OCI-LY1 (cell line): ENCODE results near the gene DIAPH1.

Source experiments
- H2AFZ ChIP-seq: fragments of 200-600 bp; sonication (generic), shearing (Covaris generic); 2 replicates; pipeline ENCODE4 v1.6.0; 2014; ENCODE audit warnings: antibody characterized with exemption, mild to moderate bottlenecking, low read length
- H3F3A ChIP-seq: fragments of 200-600 bp; sonication (generic), shearing (Covaris generic); 2 replicates; pipeline ENCODE4 v1.6.0; 2014; ENCODE audit warnings: mild to moderate bottlenecking, antibody characterized with exemption, low read length, moderate library complexity; ENCODE audit not compliant: insufficient read depth
- H3K27ac ChIP-seq: fragments of 200-600 bp; sonication (generic); 2 replicates; pipeline ENCODE4 v1.5.1; 2014; ENCODE audit warnings: low read length, mixed run types, mild to moderate bottlenecking, low read depth; ENCODE audit not compliant: poor library complexity, severe bottlenecking
- H3K27me3 ChIP-seq: fragments of 200-600 bp; sonication (generic); 2 replicates; pipeline ENCODE4 v1.6.0; 2014; ENCODE audit warnings: antibody characterized with exemption, mild to moderate bottlenecking, low read length, moderate library complexity; ENCODE audit not compliant: insufficient read depth
- H3K36me3 ChIP-seq: fragments of 200-600 bp; sonication (generic); 2 replicates; pipeline ENCODE4 v1.6.1; 2014; ENCODE audit warnings: mild to moderate bottlenecking, antibody characterized with exemption, low read length, moderate library complexity, mixed read lengths; ENCODE audit not compliant: insufficient read depth
- H3K4me1 ChIP-seq: fragments of 200-600 bp; sonication (generic); 2 replicates; pipeline ENCODE4 v1.5.1; 2014; ENCODE audit warnings: mild to moderate bottlenecking, low read length, moderate library complexity; ENCODE audit not compliant: insufficient read depth, severe bottlenecking
- H3K4me2 ChIP-seq: fragments of 200-600 bp; sonication (generic), shearing (Covaris generic); 2 replicates; pipeline ENCODE4 v1.6.1; 2014; ENCODE audit warnings: low read length
- H3K4me3 ChIP-seq: fragments of 200-600 bp; sonication (generic); 2 replicates; pipeline ENCODE4 v1.5.1; 2014; ENCODE audit warnings: low read length, low read depth, mild to moderate bottlenecking, mixed read lengths; ENCODE audit not compliant: poor library complexity, severe bottlenecking
- H3K79me2 ChIP-seq: fragments of 200-600 bp; shearing (Covaris generic); 2 replicates; pipeline ENCODE4 v1.6.1; 2016; ENCODE audit warnings: mixed run types, low read length, mixed read lengths; ENCODE audit not compliant: insufficient read depth
- H3K9ac ChIP-seq: fragments of 200-600 bp; sonication (generic), shearing (Covaris generic); 2 replicates; pipeline ENCODE4 v1.6.1; 2014; ENCODE audit warnings: mild to moderate bottlenecking, low read length, mixed read lengths
- H3K9me2 ChIP-seq: fragments of 200-600 bp; sonication (generic), shearing (Covaris generic); 2 replicates; pipeline ENCODE4 v1.6.1; 2014; ENCODE audit warnings: low read depth, mild to moderate bottlenecking, low read length, mixed read lengths
- H3K9me3 ChIP-seq: fragments of 200-600 bp; shearing (Covaris generic); 2 replicates; pipeline ENCODE4 v1.6.1; 2014; ENCODE audit warnings: low read length, mixed read lengths
- H4K20me1 ChIP-seq: fragments of 200-600 bp; sonication (generic), shearing (Covaris generic); 2 replicates; pipeline ENCODE4 v1.6.0; 2016; ENCODE audit warnings: mild to moderate bottlenecking, low read length; ENCODE audit not compliant: insufficient read depth
- CTCF ChIP-seq: fragments of 200-600 bp; sonication (generic), shearing (Covaris generic); IDR thresholded peaks from 2 replicates; pipeline ENCODE4 v1.5.1; 2017; ENCODE audit warnings: mild to moderate bottlenecking, antibody characterized with exemption, low read length, moderate library complexity, mixed read lengths
- EZH2 ChIP-seq: fragments of 200-600 bp; sonication (generic), shearing (Covaris generic); IDR thresholded peaks from 2 replicates; pipeline ENCODE4 v1.8.0; 2017; ENCODE audit warnings: borderline replicate concordance, mixed run types, mild to moderate bottlenecking, antibody characterized with exemption, low read length, moderate library complexity, mixed read lengths

The DIAPH1 gene

GRCh38 chr5:141490771-141491170, 128.0 kb downstream of the DIAPH1 start:
- Histone ChIP-seq H3K9ac (no peak overlapping the region), H2AFZ (no peak overlapping the region), H3K9me3 (no peaks in the 10 kb centered on the region), H3K27ac (no peak overlapping the region), H4K20me1 (no peaks in the 10 kb centered on the region), H3K4me1 (no peaks in the 10 kb centered on the region), H3K27me3 (no peaks in the 10 kb centered on the region), H3K79me2 (no peaks in the 10 kb centered on the region), H3K4me3 (no peak overlapping the region), H3F3A (no peaks in the 10 kb centered on the region), H3K9me2 (no peaks in the 10 kb centered on the region), H3K4me2 (no peak overlapping the region), H3K36me3 (no peaks in the 10 kb centered on the region)
- TF ChIP-seq EZH2: no peak
- no peak for TF ChIP-seq CTCF

GRCh38 chr5:141490271-141490670, 128.5 kb downstream of the DIAPH1 start:
- H2AFZ ChIP-seq: no peak overlapping the region
- no peaks in the 10 kb centered on the region for H3K36me3 ChIP-seq
- H3K27me3 ChIP-seq: no peaks in the 10 kb centered on the region
- H3K9ac ChIP-seq: no peak overlapping the region
- TF ChIP-seq EZH2 (no peak), CTCF (no peak)
- H4K20me1 ChIP-seq: no peaks in the 10 kb centered on the region
- H3K9me2 ChIP-seq: no peaks in the 10 kb centered on the region
- H3F3A ChIP-seq: no peaks in the 10 kb centered on the region
- H3K27ac ChIP-seq: no peak overlapping the region
- no peak overlapping the region for H3K4me2 ChIP-seq
- H3K79me2 ChIP-seq: no peaks in the 10 kb centered on the region
- no peaks in the 10 kb centered on the region for H3K9me3 ChIP-seq
- H3K4me1 ChIP-seq: peaks cover under 1% of the 10 kb centered on the region
- no peak overlapping the region for H3K4me3 ChIP-seq

- peaks cover 5% of the 10 kb centered on the region for H3K4me1 ChIP-seq
- H3K9me3 ChIP-seq: no peaks in the 10 kb centered on the region
- no peaks in the 10 kb centered on the region for H4K20me1 ChIP-seq
- no peak overlapping the region for H3K4me2 ChIP-seq
- H3K4me3 ChIP-seq: no peak overlapping the region
- H2AFZ ChIP-seq: no peak overlapping the region
- no peaks in the 10 kb centered on the region for H3F3A ChIP-seq
- H3K9ac ChIP-seq: no peak overlapping the region
- no peaks in the 10 kb centered on the region for H3K9me2 ChIP-seq
- no peak overlapping the region for H3K27ac ChIP-seq
- TF ChIP-seq EZH2: no peak
- H3K36me3 ChIP-seq: no peaks in the 10 kb centered on the region
- no peaks in the 10 kb centered on the region for H3K79me2 ChIP-seq
- H3K27me3 ChIP-seq: no peaks in the 10 kb centered on the region
These were observed 129.0 kb downstream of the DIAPH1 start for GRCh38 chr5:141489841-141490240.
